ENCODE results near the gene SMYD4. TPM values are rescaled to one million over a fixed set of nuclear protein-coding genes. Genes with fewer than 3 reads are reported as not detected.
"Not testable (repeated sequence)": the region's sequence is repeated elsewhere in the genome, so short reads cannot be mapped to it uniquely, and the experiment has no call there.

The SMYD4 gene
- total RNA-seq, 2 donors from 2014 or later: 28.4 to 35.7 TPM

DNA sequence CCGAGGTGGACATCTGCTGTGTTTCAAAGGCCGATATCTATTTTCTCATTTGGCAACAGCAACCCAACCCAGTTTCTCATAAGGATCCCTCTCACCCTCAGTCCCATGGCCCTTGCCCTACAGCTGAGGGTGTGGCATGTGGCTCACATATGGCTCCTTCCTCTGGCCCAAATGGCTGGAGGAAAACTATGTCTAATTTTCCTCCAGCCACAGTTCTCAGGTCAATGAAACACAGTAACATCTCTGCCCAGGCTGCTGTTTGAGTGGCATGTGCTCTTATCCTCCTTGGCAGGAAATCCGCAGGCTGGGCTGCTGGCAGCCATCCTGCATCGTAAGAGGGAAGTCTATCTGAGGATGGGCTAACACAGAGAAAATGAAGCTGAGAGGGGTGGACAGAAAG is 43.8 kb downstream of the SMYD4 start:
- no peaks in the 10 kb centered on the region for H3K9me3 Mint-ChIP-seq
- no peak overlapping the region for H3K27ac Mint-ChIP-seq
- ATAC-seq (no peak), DNase-seq (ENCODE audit: low spot score) (no peak)
- H3K36me3 Mint-ChIP-seq: no peaks in the 10 kb centered on the region
- H3K27me3 Mint-ChIP-seq: no peaks in the 10 kb centered on the region
- H3K4me3 Mint-ChIP-seq: no peak overlapping the region
- H3K4me1 Mint-ChIP-seq (ENCODE audit: low read depth in 2 of 2): peaks cover 0 to 4% of the 10 kb centered on the region in 2 donors

DNA sequence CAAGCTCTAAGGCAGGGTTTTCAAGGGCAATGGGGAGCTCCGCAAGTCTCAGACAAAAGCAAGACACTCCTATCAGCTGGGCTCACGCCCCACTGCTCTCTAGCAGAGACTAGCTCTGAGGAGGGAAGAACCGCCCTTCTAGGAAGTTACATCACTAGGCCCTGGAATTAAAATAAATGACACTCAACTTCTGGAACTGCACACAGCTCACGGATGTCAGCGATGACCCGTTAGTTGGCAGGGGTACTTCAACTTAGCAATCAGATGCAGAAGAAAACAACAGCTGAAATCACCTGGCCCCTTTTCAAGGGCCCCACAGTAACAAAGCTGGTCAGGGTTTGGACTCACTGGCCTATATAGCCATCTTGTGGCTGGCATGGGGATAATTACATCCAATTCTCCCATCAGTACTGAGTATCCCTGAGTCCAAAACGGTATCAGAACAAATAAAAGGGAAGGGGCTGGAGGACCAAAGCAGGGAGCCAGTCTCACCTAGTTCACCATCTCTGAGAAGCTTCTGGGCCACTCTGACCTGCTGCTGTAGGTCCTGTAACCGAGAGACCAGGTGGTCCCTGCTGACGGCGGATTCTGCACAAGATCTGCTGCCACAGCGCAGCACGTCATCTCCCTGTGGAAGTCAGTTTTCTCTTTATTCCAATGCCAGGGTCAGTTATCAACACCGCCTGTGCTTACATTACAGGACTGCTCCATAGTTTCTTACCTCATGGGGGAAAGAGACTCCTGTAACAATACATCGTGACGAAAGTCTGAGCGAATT is 45.7 kb downstream of the SMYD4 start:
- Mint-ChIP-seq H3K4me3 (no peak overlapping the region), H3K4me1 (ENCODE audit: low read depth in 2 of 2) (peaks cover 0 to 4% of the 10 kb centered on the region in 2 donors), H3K9me3 (no peaks in the 10 kb centered on the region), H3K27me3 (no peaks in the 10 kb centered on the region), H3K27ac (no peak overlapping the region), H3K36me3 (no peaks in the 10 kb centered on the region)
- no peak for DNase-seq (ENCODE audit: low spot score)
- no peak for ATAC-seq

DNA sequence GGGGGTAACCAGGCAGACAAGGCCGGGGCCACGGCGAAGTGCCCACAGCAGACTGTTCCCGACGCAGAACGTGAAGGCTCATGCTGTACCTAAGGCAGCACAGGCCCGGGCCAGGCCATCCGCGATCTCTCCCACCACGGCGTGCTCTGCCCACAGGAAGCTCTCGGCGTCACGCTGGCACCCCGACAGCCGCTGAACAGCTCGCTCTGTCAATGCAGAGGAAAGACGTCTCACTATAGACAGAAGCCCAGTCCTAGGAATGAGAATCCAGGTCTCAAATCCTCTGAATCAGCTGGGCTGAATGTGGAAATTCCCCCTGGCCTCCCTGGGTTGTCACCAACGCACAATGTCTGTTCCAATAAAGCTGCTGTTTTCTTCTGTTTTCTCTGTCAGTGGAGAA is 46.4 kb downstream of the SMYD4 start:
- Mint-ChIP-seq H3K9me3 (no peaks in the 10 kb centered on the region), H3K27me3 (no peaks in the 10 kb centered on the region), H3K36me3 (no peaks in the 10 kb centered on the region), H3K4me1 (ENCODE audit: low read depth in 2 of 2) (peaks cover 0 to 4% of the 10 kb centered on the region in 2 donors), H3K4me3 (no peak overlapping the region), H3K27ac (no peak overlapping the region)
- ATAC-seq (no peak), DNase-seq (ENCODE audit: low spot score) (no peak)

DNA sequence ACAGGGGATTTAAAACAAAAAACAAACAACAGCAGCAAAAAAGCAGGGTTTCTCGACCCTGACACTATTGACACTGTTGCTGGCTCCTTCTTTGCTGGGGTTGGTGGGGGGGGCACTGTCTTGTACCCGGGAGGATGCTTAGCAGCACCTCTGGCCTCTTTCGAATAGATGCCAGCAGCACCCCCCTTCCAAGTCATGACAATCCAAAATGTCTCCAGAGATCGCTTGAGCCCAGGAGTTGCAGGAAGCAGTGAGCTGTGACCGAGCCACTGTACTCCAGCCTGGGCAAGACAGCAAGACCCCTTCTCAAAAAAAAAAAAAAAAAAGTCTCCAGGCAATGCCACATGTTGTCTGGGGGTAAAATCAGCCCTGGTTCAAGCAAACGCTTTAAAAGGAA is 47.5 kb downstream of the SMYD4 start:
- Mint-ChIP-seq H3K4me1 (ENCODE audit: low read depth in 2 of 2) (peaks cover 0 to 4% of the 10 kb centered on the region in 2 donors), H3K9me3 (no peaks in the 10 kb centered on the region), H3K36me3 (no peaks in the 10 kb centered on the region), H3K4me3 (no peak overlapping the region), H3K27me3 (no peaks in the 10 kb centered on the region), H3K27ac (no peak overlapping the region)
- ATAC-seq (no peak), DNase-seq (ENCODE audit: low spot score) (no peak)

DNA sequence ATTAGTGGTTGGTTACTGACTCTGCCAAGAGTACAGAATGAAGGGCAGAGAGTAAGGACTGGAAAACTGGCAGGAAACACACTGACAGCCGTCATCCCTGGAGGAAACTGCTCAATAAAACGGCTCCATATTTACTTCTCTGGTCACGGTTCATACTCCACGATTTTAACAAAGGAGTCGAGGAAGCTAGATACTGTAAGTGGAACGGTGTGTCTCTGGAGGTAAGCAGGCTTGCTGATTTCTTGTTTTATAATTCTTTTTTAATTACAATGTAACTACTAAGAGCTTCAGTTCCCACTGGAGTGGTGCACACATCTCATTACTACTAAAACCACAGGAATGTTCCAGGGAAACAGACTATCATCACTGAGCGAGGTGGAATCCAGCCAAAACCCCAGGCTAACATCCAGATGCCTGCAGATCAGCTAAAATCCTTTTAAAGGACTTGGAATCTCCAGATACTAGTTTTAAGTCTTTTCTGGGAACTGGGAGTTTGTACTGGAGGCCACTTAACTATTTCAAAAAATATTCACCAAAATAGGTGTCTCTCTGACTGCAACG is 50.1 kb downstream of the SMYD4 start:
- ATAC-seq (no peak), DNase-seq (ENCODE audit: low spot score) (no peak)
- Mint-ChIP-seq H3K4me1 (ENCODE audit: low read depth in 2 of 2) (peaks cover 0 to 4% of the 10 kb centered on the region in 2 donors), H3K9me3 (no peaks in the 10 kb centered on the region), H3K27me3 (no peaks in the 10 kb centered on the region), H3K36me3 (no peaks in the 10 kb centered on the region), H3K27ac (no peak overlapping the region), H3K4me3 (no peak overlapping the region)

DNA sequence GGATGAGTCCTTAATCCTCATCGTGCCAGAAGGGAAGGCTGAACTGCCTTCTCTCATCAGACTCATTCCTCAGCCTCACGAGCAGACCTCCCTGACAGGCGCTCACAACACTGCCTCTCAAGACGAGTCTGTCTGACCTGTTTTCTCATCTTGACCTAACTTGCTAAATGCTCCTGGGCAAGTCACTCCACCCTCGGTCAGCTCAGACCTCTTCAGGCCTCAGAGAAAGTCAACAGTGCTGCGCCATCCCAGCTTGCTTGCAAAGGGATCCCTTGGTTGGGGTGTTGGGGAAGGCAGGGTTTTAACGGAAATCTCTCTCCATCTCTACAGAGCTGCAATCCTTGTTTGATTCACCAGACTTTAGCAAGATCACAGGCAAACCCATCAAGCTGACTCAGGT is 52.8 kb downstream of the SMYD4 start:
- Mint-ChIP-seq H3K4me3 (no peak overlapping the region), H3K4me1 (ENCODE audit: low read depth in 2 of 2) (peaks cover 0 to 5% of the 10 kb centered on the region in 2 donors), H3K36me3 (no peaks in the 10 kb centered on the region), H3K9me3 (no peaks in the 10 kb centered on the region), H3K27ac (no peak overlapping the region), H3K27me3 (no peaks in the 10 kb centered on the region)
- ATAC-seq (no peak), DNase-seq (ENCODE audit: low spot score) (no peak)

- Mint-ChIP-seq H3K4me1 (ENCODE audit: low read depth in 2 of 2) (peaks cover 0 to 5% of the 10 kb centered on the region in 2 donors), H3K9me3 (no peaks in the 10 kb centered on the region), H3K36me3 (no peaks in the 10 kb centered on the region), H3K4me3 (no peak overlapping the region), H3K27me3 (no peaks in the 10 kb centered on the region), H3K27ac (no peak overlapping the region)
- ATAC-seq: no peak
- DNase-seq (ENCODE audit: low spot score): no peak
Measured at GRCh38 chr17:1776328-1776727, 53.4 kb downstream of the SMYD4 start.

DNA sequence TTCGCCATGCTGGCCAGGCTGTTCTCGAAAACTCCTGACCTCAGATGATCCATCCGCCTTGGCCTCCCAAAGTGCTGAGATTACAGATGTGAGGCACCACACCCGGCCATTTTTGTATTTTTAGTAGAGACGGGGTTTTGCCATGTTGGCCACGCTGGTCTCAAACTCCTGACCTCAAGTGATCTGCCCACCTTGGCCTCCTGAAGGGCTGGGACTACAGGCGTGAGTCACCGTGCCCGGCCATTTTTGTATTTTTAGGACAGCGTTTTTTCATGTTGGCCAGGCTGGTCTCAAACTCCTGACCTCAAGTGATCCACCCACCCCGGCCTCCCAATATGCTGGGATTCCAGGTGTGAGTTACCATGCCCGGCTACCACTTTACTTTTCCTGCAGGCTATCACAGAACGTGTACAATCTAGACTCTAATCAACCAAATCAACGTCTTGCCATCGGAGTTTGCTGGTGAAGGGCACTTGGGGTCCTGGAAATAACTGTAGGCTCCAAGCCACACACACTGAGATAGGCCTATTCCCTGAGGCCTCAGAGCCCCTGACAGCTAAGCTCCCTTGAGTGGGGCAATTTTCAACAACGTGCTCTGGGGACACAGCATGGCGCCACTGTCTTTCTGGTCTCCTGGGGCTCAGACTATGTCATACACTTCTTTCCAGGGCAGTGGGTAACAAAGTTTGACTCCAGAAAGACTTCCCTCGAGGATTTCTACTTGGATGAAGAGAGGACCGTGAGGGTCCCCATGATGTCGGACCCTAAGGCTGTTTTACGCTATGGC is 55.1 kb downstream of the SMYD4 start:
- no peaks in the 10 kb centered on the region for H3K27me3 Mint-ChIP-seq
- H3K4me1 Mint-ChIP-seq (ENCODE audit: low read depth in 2 of 2): peaks cover 0 to 5% of the 10 kb centered on the region in 2 donors
- H3K9me3 Mint-ChIP-seq: no peaks in the 10 kb centered on the region
- DNase-seq (ENCODE audit: low spot score) (no peak), ATAC-seq (no peak)
- H3K36me3 Mint-ChIP-seq: no peaks in the 10 kb centered on the region
- no peak overlapping the region for H3K4me3 Mint-ChIP-seq
- peak overlapping the region in 1 of 2 donors; percentile 35 for H3K27ac Mint-ChIP-seq

DNA sequence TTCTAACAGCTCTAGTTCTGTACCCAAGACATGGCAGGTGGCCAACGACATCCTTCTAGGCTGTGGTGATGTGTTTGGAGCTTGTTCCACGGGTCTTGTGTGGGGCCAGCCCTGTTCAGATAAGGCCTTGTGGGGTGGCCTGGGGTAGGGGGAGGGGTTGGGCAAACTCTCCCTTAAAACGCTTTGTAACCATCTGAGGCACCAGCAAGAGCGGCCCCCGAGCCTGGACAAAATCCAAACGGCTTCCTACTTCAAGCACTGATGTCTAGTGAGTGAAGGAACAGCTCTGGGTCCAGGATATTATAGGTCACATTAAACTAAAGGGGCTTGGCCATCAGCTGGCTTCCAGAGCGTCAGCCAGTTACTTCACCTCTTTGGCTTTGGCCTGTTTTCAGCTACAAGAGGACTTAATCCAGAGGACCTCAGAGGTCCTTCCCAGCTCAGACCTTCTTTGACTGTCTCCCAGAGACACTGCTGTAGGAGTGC is 56.0 kb downstream of the SMYD4 start:
- Mint-ChIP-seq H3K9me3 (no peaks in the 10 kb centered on the region), H3K27me3 (no peaks in the 10 kb centered on the region), H3K27ac (peak overlapping the region; percentile 21 to 35), H3K36me3 (no peaks in the 10 kb centered on the region), H3K4me1 (ENCODE audit: low read depth in 2 of 2) (peaks cover 0 to 5% of the 10 kb centered on the region in 2 donors), H3K4me3 (no peak overlapping the region)
- DNase-seq (ENCODE audit: low spot score) (no peak), ATAC-seq (no peak)

GRCh38 chr17:1773000-1773695 is 56.6 kb downstream of the SMYD4 start:
- not testable (repeated sequence) for H3K9me3 Mint-ChIP-seq; ATAC-seq; DNase-seq (ENCODE audit: low spot score); H3K4me3 Mint-ChIP-seq; H3K4me1 Mint-ChIP-seq (ENCODE audit: low read depth in 2 of 2); H3K36me3 Mint-ChIP-seq; H3K27me3 Mint-ChIP-seq
- peak overlapping the region in 1 of 2 donors; percentile 21 for H3K27ac Mint-ChIP-seq

GRCh38 chr17:1769822-1770477 is 59.8 kb downstream of the SMYD4 start:
- no peak overlapping the region for H3K27ac Mint-ChIP-seq
- no peak for DNase-seq (ENCODE audit: low spot score)

DNA sequence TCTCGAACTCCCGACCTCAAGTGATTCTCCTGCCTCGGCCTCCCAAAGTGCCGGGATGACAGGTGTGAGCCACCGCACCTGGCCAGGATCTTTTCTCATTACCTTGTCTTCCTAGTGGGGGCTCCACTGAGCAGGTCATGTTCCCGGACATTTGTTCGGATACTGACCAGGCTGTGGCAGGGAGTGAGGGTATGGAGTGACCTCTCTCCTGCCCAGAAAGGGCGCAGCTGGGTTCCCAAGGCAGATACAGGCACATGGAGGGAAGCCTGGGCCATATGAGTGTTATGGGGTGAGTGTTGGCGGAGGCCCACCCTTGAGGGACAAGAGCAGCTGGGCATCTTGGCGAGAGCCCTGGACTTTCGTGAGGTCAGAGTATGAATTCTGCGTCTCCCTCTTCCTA is 62.3 kb downstream of the SMYD4 start:
- ATAC-seq (no peak), DNase-seq (ENCODE audit: low spot score) (no peak)
- H3K9me3 Mint-ChIP-seq: no peaks in the 10 kb centered on the region
- H3K4me1 Mint-ChIP-seq (ENCODE audit: low read depth in 2 of 2): peaks cover 13 to 15% of the 10 kb centered on the region in 2 donors
- no peaks in the 10 kb centered on the region for H3K27me3 Mint-ChIP-seq
- no peak overlapping the region for H3K4me3 Mint-ChIP-seq
- H3K27ac Mint-ChIP-seq: no peak overlapping the region
- no peaks in the 10 kb centered on the region for H3K36me3 Mint-ChIP-seq

More at GRCh38 chr17:1769822-1770477, 59.8 kb downstream of the SMYD4 start:
- H3K9me3 Mint-ChIP-seq: no peaks in the 10 kb centered on the region
- peaks cover 0 to 5% of the 10 kb centered on the region in 2 donors for H3K4me1 Mint-ChIP-seq (ENCODE audit: low read depth in 2 of 2)
- ATAC-seq: peak in 1 of 2 donors; percentile 52
- H3K4me3 Mint-ChIP-seq: no peak overlapping the region
- no peaks in the 10 kb centered on the region for H3K36me3 Mint-ChIP-seq
- H3K27me3 Mint-ChIP-seq: no peaks in the 10 kb centered on the region
